LNCaP clone FGC (cell line): ENCODE measurements around the gene RUVBL1.

Source experiments
- DNase-seq: peaks from one replicate; pipeline ENCODE4 v3.0.0-alpha.2; 2011; ENCODE audit warnings: low read depth
- H3K4me3 ChIP-seq: 2 replicates; pipeline ENCODE4 v1.5.1; 2011; ENCODE audit warnings: mild to moderate bottlenecking, low read depth, low read length, control low read depth
- TF ChIP-seq, protein P1 (sequence below): IDR thresholded peaks from 2 replicates; pipeline ENCODE4 v1.5.1; 2012; ENCODE audit warnings: mild to moderate bottlenecking; ENCODE audit not compliant: control insufficient read depth, insufficient read depth; ENCODE audit errors: extremely low read depth

The RUVBL1 gene

GRCh38 chr3:128083980-128084674 is 39.5 kb downstream of the RUVBL1 start:
- DNase-seq: no peak
- TF ChIP-seq, protein P1, sequence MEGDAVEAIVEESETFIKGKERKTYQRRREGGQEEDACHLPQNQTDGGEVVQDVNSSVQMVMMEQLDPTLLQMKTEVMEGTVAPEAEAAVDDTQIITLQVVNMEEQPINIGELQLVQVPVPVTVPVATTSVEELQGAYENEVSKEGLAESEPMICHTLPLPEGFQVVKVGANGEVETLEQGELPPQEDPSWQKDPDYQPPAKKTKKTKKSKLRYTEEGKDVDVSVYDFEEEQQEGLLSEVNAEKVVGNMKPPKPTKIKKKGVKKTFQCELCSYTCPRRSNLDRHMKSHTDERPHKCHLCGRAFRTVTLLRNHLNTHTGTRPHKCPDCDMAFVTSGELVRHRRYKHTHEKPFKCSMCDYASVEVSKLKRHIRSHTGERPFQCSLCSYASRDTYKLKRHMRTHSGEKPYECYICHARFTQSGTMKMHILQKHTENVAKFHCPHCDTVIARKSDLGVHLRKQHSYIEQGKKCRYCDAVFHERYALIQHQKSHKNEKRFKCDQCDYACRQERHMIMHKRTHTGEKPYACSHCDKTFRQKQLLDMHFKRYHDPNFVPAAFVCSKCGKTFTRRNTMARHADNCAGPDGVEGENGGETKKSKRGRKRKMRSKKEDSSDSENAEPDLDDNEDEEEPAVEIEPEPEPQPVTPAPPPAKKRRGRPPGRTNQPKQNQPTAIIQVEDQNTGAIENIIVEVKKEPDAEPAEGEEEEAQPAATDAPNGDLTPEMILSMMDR: no peak

DNA sequence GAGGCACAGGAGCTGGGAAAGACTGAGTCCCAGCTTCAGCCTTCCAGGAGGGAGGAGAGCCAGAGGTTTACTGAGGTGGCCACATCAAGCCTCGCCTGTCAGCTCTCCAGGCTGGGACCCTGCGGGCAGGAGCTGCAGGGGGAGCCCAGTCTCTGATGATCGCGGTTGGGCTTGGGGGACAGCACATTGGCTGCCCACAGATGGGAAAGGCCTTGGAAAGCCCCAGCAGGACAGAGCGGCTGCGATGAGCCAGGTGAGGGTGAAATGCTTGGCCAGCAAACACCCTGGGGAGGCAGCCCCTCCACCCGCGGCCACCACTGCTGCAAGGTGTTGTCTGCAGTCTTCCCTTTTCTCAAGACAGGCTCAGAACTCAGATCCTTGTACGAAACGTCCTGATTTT is 40.2 kb downstream of the RUVBL1 start:
- TF ChIP-seq, protein P1: no peak

More at GRCh38 chr3:128083980-128084674, 39.5 kb downstream of the RUVBL1 start:
- peak overlapping the region; percentile 10; the same call in 1 of the 2 replicates for H3K4me3 ChIP-seq

DNA sequence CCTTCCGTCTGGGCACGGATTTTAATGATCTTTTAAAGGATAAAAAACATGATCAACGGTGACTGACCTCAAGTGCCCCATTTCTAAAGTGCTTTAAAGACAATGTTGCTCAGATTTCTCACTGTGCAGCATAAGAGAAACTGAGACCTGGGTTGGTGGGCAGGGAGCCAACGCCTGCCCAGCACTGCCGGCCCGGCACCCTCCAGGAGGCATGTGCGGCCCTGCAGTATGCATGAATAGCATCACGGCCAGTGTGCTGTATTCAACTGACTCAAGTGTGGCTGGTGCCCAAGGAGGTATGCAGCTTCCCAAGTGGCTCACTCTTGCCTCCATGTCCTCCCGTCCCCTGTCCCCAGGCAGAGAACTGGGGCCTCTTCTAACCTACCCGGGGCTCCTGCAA is 41.1 kb downstream of the RUVBL1 start:
- no peak for DNase-seq
- TF ChIP-seq, protein P1: no peak

More for the DNA sequence above, 40.2 kb downstream of the RUVBL1 start:
- no peak for DNase-seq
- H3K4me3 ChIP-seq: no peak overlapping the region

GRCh38 chr3:128081846-128082245 is 41.8 kb downstream of the RUVBL1 start:
- TF ChIP-seq, protein P1: no peak
- H3K4me3 ChIP-seq: no peak overlapping the region
- no peak for DNase-seq

More for the DNA sequence above, 41.1 kb downstream of the RUVBL1 start:
- no peak overlapping the region for H3K4me3 ChIP-seq

DNA sequence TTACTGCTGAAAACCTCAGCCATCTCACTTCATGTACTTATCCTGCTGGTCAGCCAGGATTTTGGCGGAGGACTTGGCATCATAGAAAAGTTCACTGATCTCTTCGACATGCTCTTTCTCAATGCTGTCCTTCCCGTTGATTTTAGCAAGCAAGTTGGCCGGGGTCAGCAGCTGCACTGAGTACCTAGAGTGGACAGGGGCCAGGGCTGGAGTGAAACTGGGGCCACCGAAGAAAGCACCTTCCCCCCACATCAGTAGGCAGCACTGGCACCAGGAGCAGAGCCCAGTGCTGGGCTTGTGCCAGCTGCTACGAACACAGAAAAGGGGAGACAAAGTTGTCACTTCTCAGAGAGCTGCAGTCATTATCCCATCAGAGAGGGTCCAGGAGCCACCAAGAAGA is 42.4 kb downstream of the RUVBL1 start:
- TF ChIP-seq, protein P1: no peak
- DNase-seq: no peak

GRCh38 chr3:128080323-128081080 is 43.1 kb downstream of the RUVBL1 start:
- TF ChIP-seq, protein P1: no peak
- DNase-seq: no peak
- no peak overlapping the region for H3K4me3 ChIP-seq

More for the DNA sequence above, 42.4 kb downstream of the RUVBL1 start:
- no peak overlapping the region for H3K4me3 ChIP-seq
